ENCODE measurements around the gene CSHL1. TPM values are rescaled to one million over a fixed set of nuclear protein-coding genes. Genes with fewer than 3 reads are reported as not detected.

The CSHL1 gene
- not detected in 5 replicates for total RNA-seq (2022; extraction: Qiagen RNA extraction)

GRCh38 chr17:63911041-63911635 lies at the start of gene CSHL1:
CSHL1 (minus strand) TSS chr17:63911258; CDS start chr17:63911196, 62 bp downstream.

GRCh38 chr17:63931981-63932561 lies 21.0 kb upstream of the CSHL1 start, which contains the start of gene CD79B:
CD79B (minus strand) TSS chr17:63932331; CDS start chr17:63932261, 70 bp downstream.

GRCh38 chr17:63918789-63919305 lies 7.8 kb upstream of the CSHL1 start, which contains the start of gene GH1:
GH1 (minus strand) TSS chr17:63918839; CDS start chr17:63918776, 63 bp downstream.

GRCh38 chr17:63896524-63897354 lies 14.3 kb downstream of the CSHL1 start, which contains the start of gene CSH1:
CSH1 (minus strand) TSS chr17:63896574; CDS start chr17:63896511, 63 bp downstream.

GRCh38 chr17:63881935-63882601 lies 29.0 kb downstream of the CSHL1 start, which contains the start of gene GH2:
GH2 (minus strand) TSS chr17:63881944; CDS start chr17:63881801, 143 bp downstream.

GRCh38 chr17:63873577-63873976 lies 37.5 kb downstream of the CSHL1 start, which contains the start of gene CSH2:
CSH2 (minus strand) TSS chr17:63873677; CDS start chr17:63873614, 63 bp downstream.

Other genes with a start within 250 kb of the CSHL1 start
- gene LIMD2, start 211.1 kb downstream of the CSHL1 start, total RNA-seq (2022; extraction: Qiagen RNA extraction) = 8.1 to 11.2 TPM (median 8.9 TPM) in 5 replicates
- 23.1 to 28.9 TPM (median 26.1 TPM) in 5 replicates for gene STRADA, start 169.5 kb downstream of the CSHL1 start, total RNA-seq (2022; extraction: Qiagen RNA extraction)
- gene CCDC47, start 137.7 kb downstream of the CSHL1 start, total RNA-seq (2022; extraction: Qiagen RNA extraction) = 104 to 121 TPM (median 118 TPM) in 5 replicates
- 102 to 113 TPM (median 102 TPM) in 5 replicates for gene DDX42, start 137.1 kb downstream of the CSHL1 start, total RNA-seq (2022; extraction: Qiagen RNA extraction)
- gene PSMC5, start 83.8 kb downstream of the CSHL1 start, total RNA-seq (2022; extraction: Qiagen RNA extraction) = 214 to 244 TPM (median 222 TPM) in 5 replicates
- gene FTSJ3, start 83.6 kb downstream of the CSHL1 start, total RNA-seq (2022; extraction: Qiagen RNA extraction) = 53.1 to 56.9 TPM (median 53.4 TPM) in 5 replicates
- gene SMARCD2, start 68.6 kb downstream of the CSHL1 start, total RNA-seq (2022; extraction: Qiagen RNA extraction) = 51.3 to 65.9 TPM (median 61.6 TPM) in 5 replicates
- gene CSH2, start 37.6 kb downstream of the CSHL1 start, total RNA-seq (2022; extraction: Qiagen RNA extraction) = not detected in 5 replicates
- gene GH2, start 29.3 kb downstream of the CSHL1 start, total RNA-seq (2022; extraction: Qiagen RNA extraction) = not detected in 5 replicates
- not detected in 5 replicates for gene CSH1, start 14.7 kb downstream of the CSHL1 start, total RNA-seq (2022; extraction: Qiagen RNA extraction)
- gene GH1, start 7.6 kb upstream of the CSHL1 start, total RNA-seq (2022; extraction: Qiagen RNA extraction) = 0.11 TPM in 1 of 5 replicates, not detected in the others
- 0.17 TPM in 1 of 5 replicates, not detected in the others for gene CD79B, start 21.1 kb upstream of the CSHL1 start, total RNA-seq (2022; extraction: Qiagen RNA extraction)
- 0.02 to 0.08 TPM (median 0.07 TPM) in 5 replicates for gene SCN4A, start 61.7 kb upstream of the CSHL1 start, total RNA-seq (2022; extraction: Qiagen RNA extraction)
- 0.31 to 1.2 TPM (median 0.54 TPM) in 5 replicates for gene PRR29, start 87.1 kb upstream of the CSHL1 start, total RNA-seq (2022; extraction: Qiagen RNA extraction)
- 0.11 TPM in 1 of 5 replicates, not detected in the others for gene ICAM2, start 109.4 kb upstream of the CSHL1 start, total RNA-seq (2022; extraction: Qiagen RNA extraction)
- gene ERN1, start 218.9 kb upstream of the CSHL1 start, total RNA-seq (2022; extraction: Qiagen RNA extraction) = 3.0 to 4.0 TPM (median 3.8 TPM) in 5 replicates